Endothelial cell (in vitro differentiated cells): ENCODE measurements around the gene UVRAG. TPM values are rescaled to one million over a fixed set of nuclear protein-coding genes. Genes with fewer than 3 reads are reported as not detected.

Source experiments
- DNase-seq: peaks from one replicate; pipeline ENCODE4 v3.0.0; 2021; ENCODE audit warnings: low spot score
- H3K27ac Mint-ChIP-seq: one replicate; pipeline ENCODE4 v1.8.0; 2021; ENCODE audit warnings: mixed read lengths, inconsistent platforms; ENCODE audit not compliant: unreplicated experiment
- H3K27me3 Mint-ChIP-seq: one replicate; pipeline ENCODE4 v1.8.0; 2021; ENCODE audit warnings: mild to moderate bottlenecking, moderate library complexity, mixed read lengths, inconsistent platforms; ENCODE audit not compliant: unreplicated experiment
- H3K36me3 Mint-ChIP-seq: one replicate; pipeline ENCODE4 v1.8.0; 2021; ENCODE audit warnings: mild to moderate bottlenecking, low read depth, mixed read lengths, inconsistent platforms; ENCODE audit not compliant: unreplicated experiment
- H3K4me1 Mint-ChIP-seq: one replicate; pipeline ENCODE4 v1.8.0; 2021; ENCODE audit warnings: mild to moderate bottlenecking, mixed read lengths, inconsistent platforms; ENCODE audit not compliant: unreplicated experiment
- H3K4me3 Mint-ChIP-seq: one replicate; pipeline ENCODE4 v1.8.0; 2021; ENCODE audit warnings: mild to moderate bottlenecking, mixed read lengths, inconsistent platforms; ENCODE audit not compliant: unreplicated experiment
- H3K9me3 Mint-ChIP-seq: one replicate; pipeline ENCODE4 v1.8.0; 2021; ENCODE audit warnings: mixed read lengths, inconsistent platforms; ENCODE audit not compliant: unreplicated experiment
- CTCF ChIP-seq: fragments of 200-600 bp; sonication (generic); IDR thresholded peaks from one replicate; pipeline ENCODE4 v1.5.0; 2021; ENCODE audit warnings: antibody characterized with exemption; ENCODE audit not compliant: unreplicated experiment
- total RNA-seq: library from RNA; stranded (reverse); fragmentation: NEBNext Ultra II Directional; extraction: Animal tissue kit (Norgen Biotek cat#: 25700); gene quantifications from one replicate; pipeline ENCODE4 v1.2.1, GENCODE V29; 2021; ENCODE audit not compliant: unreplicated experiment

Gene UVRAG
- total RNA-seq, 1 donor from 2014 or later, result 25.0 TPM

- DNase-seq, result no peak
- Mint-ChIP-seq H3K4me1 (peaks cover 4% of the 10 kb centered on the region), H3K9me3 (no peaks in the 10 kb centered on the region), H3K36me3 (no peaks in the 10 kb centered on the region), H3K27me3 (peaks cover 6% of the 10 kb centered on the region), H3K4me3 (no peak overlapping the region), H3K27ac (peak overlapping the region; percentile 36)
- TF ChIP-seq CTCF, result no peak
These were observed 31.5 kb upstream of the UVRAG start for GRCh38 chr11:75783416-75784084.

- no peaks in the 10 kb centered on the region for H3K9me3 Mint-ChIP-seq
- H3K4me1 Mint-ChIP-seq, result peaks cover 4% of the 10 kb centered on the region
- peaks cover 6% of the 10 kb centered on the region for H3K27me3 Mint-ChIP-seq
- no peak for TF ChIP-seq CTCF
- no peak overlapping the region for H3K27ac Mint-ChIP-seq
- no peak for DNase-seq
- H3K36me3 Mint-ChIP-seq, result no peaks in the 10 kb centered on the region
- H3K4me3 Mint-ChIP-seq, result no peak overlapping the region
These were observed 30.9 kb upstream of the UVRAG start for GRCh38 chr11:75784085-75784478.

GRCh38 chr11:75784506-75784905, 30.5 kb upstream of the UVRAG start:
- Mint-ChIP-seq H3K27me3 (peaks cover 6% of the 10 kb centered on the region), H3K36me3 (no peaks in the 10 kb centered on the region), H3K27ac (no peak overlapping the region), H3K4me1 (peaks cover 4% of the 10 kb centered on the region), H3K9me3 (no peaks in the 10 kb centered on the region), H3K4me3 (no peak overlapping the region)
- TF ChIP-seq CTCF, result no peak
- no peak for DNase-seq

GRCh38 chr11:75785187-75785586, 29.8 kb upstream of the UVRAG start:
- TF ChIP-seq CTCF, result no peak
- no peak overlapping the region for H3K27ac Mint-ChIP-seq

GRCh38 chr11:75786101-75786736, 28.8 kb upstream of the UVRAG start:
- no peak for DNase-seq
- no peak for TF ChIP-seq CTCF
- Mint-ChIP-seq H3K4me3 (no peak overlapping the region), H3K27me3 (peaks cover 5% of the 10 kb centered on the region), H3K27ac (no peak overlapping the region), H3K4me1 (peaks cover 4% of the 10 kb centered on the region), H3K9me3 (no peaks in the 10 kb centered on the region), H3K36me3 (no peaks in the 10 kb centered on the region)

More at GRCh38 chr11:75785187-75785586, 29.8 kb upstream of the UVRAG start:
- H3K4me1 Mint-ChIP-seq, result peaks cover 4% of the 10 kb centered on the region
- no peak for DNase-seq
- no peaks in the 10 kb centered on the region for H3K36me3 Mint-ChIP-seq
- peaks cover 6% of the 10 kb centered on the region for H3K27me3 Mint-ChIP-seq
- no peaks in the 10 kb centered on the region for H3K9me3 Mint-ChIP-seq
- no peak overlapping the region for H3K4me3 Mint-ChIP-seq
